Transverse colon (tissue), 4 donors: ENCODE results near the gene TXNRD3. TPM values are rescaled to one million over a fixed set of nuclear protein-coding genes. Genes with fewer than 3 reads are reported as not detected.

Source experiments
- DNase-seq: peaks from one replicate; pipeline ENCODE4 v3.0.0-alpha.2; 2019
- H3K27ac ChIP-seq, 4 donors: fragments of 200-600 bp; sonication (generic); 2 replicates each; pipeline ENCODE4 v1.5.1; 2016 to 2018; ENCODE audit warnings: inconsistent platforms in 4 of 4
- H3K27me3 ChIP-seq: fragments of 200-600 bp; sonication (generic); 2 replicates; pipeline ENCODE4 v1.5.1; 2017; ENCODE audit warnings: inconsistent platforms
- H3K36me3 ChIP-seq, 4 donors: fragments of 200-600 bp; sonication (generic); 2 replicates each; pipeline ENCODE4 v1.5.1; 2017 to 2019; ENCODE audit warnings: inconsistent platforms in 4 of 4
- H3K4me1 ChIP-seq, 4 donors: fragments of 200-600 bp; sonication (generic); 2 replicates each; pipeline ENCODE4 v1.5.1; 2017 to 2020; ENCODE audit warnings: inconsistent platforms in 4 of 4
- H3K4me3 ChIP-seq, 4 donors: fragments of 200-600 bp; sonication (generic); 1 replicate in 1 of 4; 2 replicates in 3 of 4; pipeline versions ENCODE4 v1.5.1 to v1.6.1; 2017 to 2019; ENCODE audit warnings: inconsistent platforms in 4 of 4
- H3K9me3 ChIP-seq, 2 donors: fragments of 200-600 bp; sonication (generic); 2 replicates each; pipeline ENCODE4 v1.5.1; 2017 to 2019; ENCODE audit warnings: inconsistent platforms in 2 of 2
- CTCF ChIP-seq, 5 experiments: fragments of 200-600 bp in 3 of 5; fragments of 450-650 bp in 2 of 5; sonication (generic) in 3 of 5; IDR thresholded peaks; 1 replicate in 2 of 5; 2 replicates in 3 of 5; pipeline ENCODE4 v1.5.1; 2016 to 2017; ENCODE audit warnings: antibody characterized with exemption in 5 of 5, inconsistent platforms in 3 of 5, mild to moderate bottlenecking in 2 of 5, moderate library complexity in 1 of 5
- EP300 ChIP-seq: sonication (generic); formaldehyde crosslinking; IDR thresholded peaks from one replicate; pipeline ENCODE4 v1.6.1; 2017; ENCODE audit warnings: antibody characterized with exemption, low read depth
- POLR2A ChIP-seq: fragments of 450-650 bp; IDR thresholded peaks from one replicate; pipeline ENCODE4 v1.6.1; 2016; ENCODE audit warnings: antibody characterized with exemption, mild to moderate bottlenecking, moderate library complexity
- POLR2AphosphoS5 ChIP-seq, 3 donors: sonication (generic); formaldehyde crosslinking; IDR thresholded peaks; one replicate each; pipeline ENCODE4 v1.6.1; 2016; ENCODE audit warnings: antibody characterized with exemption in 3 of 3
- WGBS, 2 donors: methylation state at CpG; one replicate each; pipeline ENCODE4 v1.1.5; 2018; ENCODE audit warnings: low coverage in 1 of 2; 5-methylcytosine and 5-hydroxymethylcytosine counted together
- in situ Hi-C, 4 donors: fragments of 200-750 bp; cut with MboI; loops; one replicate each; pipeline versions ENCODE4 v1.15.0 to v1.15.1; 2017; ENCODE audit warnings: low sequenced_read_pairs in 3 of 4, low pct_ligation_motif_present in 1 of 4, low pct_unique_long_range_greater_than_20kb in 1 of 4
- intact Hi-C: fragments of 100-400 bp; cut with DNase I; formaldehyde crosslinking; loops from one replicate; pipeline ENCODE4 v1.15.1; 2023; ENCODE audit warnings: low total_unique reads
- total RNA-seq, 4 donors: library from RNA; depleted of rRNA; stranded (reverse); fragments of >200 nt; gene quantifications; one replicate each; pipeline ENCODE4 v1.1.0, GENCODE V29; 2016

Gene TXNRD3
- total RNA-seq, 4 donors from 2014 or later, result 2.0 to 6.4 (median 3.5) TPM

GRCh38 chr3:126682009-126682408 lies 27.1 kb upstream of the TXNRD3 start:
- WGBS, 2 donors, result 100% methylated on average over 2 of the region's 2 CpGs; no CpG with 5 or more reads in 1 of the 2 donors
- Histone ChIP-seq H3K4me3 (no peak overlapping the region), H3K4me1 (peaks cover 0 to 7% (median 5%) of the 10 kb centered on the region in 4 donors), H3K27ac (no peak overlapping the region), H3K36me3 (no peaks in the 10 kb centered on the region), H3K27me3 (peaks cover 18% of the 10 kb centered on the region), H3K9me3 (no peaks in the 10 kb centered on the region)
- no peak for TF ChIP-seq POLR2A
- TF ChIP-seq CTCF (IDR thresholded peaks at IDR 0.05), result no peak
- no peak for TF ChIP-seq POLR2AphosphoS5 (IDR thresholded peaks at IDR 0.05)
- no peak for TF ChIP-seq EP300
- DNase-seq, result no peak
- intact Hi-C loops, result loop anchor here (5.0 kb wide), 1 partner anchor 775 kb away; no protein-coding TSS in a partner anchor
- in situ Hi-C loops, result loop anchor here in 2 of 4 donors (10.0 to 25.0 kb wide), 3 partner anchors 780 to 863 kb away; no protein-coding TSS in a partner anchor

- in situ Hi-C loops, result loop anchor here in 2 of 4 donors (10.0 to 25.0 kb wide), 3 partner anchors 782 to 864 kb away; no protein-coding TSS in a partner anchor
- Histone ChIP-seq H3K27me3 (peaks cover 24% of the 10 kb centered on the region), H3K27ac (no peak overlapping the region), H3K9me3 (no peaks in the 10 kb centered on the region), H3K4me3 (no peak overlapping the region), H3K4me1 (peaks cover 0 to 7% (median 5%) of the 10 kb centered on the region in 4 donors), H3K36me3 (no peaks in the 10 kb centered on the region)
- no peak for DNase-seq
- TF ChIP-seq EP300 (no peak), POLR2AphosphoS5 (IDR thresholded peaks at IDR 0.05) (no peak), POLR2A (no peak), CTCF (IDR thresholded peaks at IDR 0.05) (no peak)
- 88 to 93% methylated on average over 3 to 4 of the region's 4 CpGs for WGBS, 2 donors
- intact Hi-C loops, result loop anchor here (5.0 kb wide), 1 partner anchor 777 kb away; no protein-coding TSS in a partner anchor
These were observed 25.7 kb upstream of the TXNRD3 start for GRCh38 chr3:126680667-126681055.

GRCh38 chr3:126679831-126680666 lies 25.1 kb upstream of the TXNRD3 start:
- in situ Hi-C loops (loop anchor here in 2 of 4 donors (10.0 to 25.0 kb wide), 3 partner anchors 782 to 865 kb away; no protein-coding TSS in a partner anchor), intact Hi-C loops (loop anchor here (2.0 to 5.0 kb wide), 2 partner anchors 777 to 867 kb away; no protein-coding TSS in a partner anchor)
- no peak for DNase-seq
- Histone ChIP-seq H3K9me3 (no peaks in the 10 kb centered on the region), H3K27ac (no peak overlapping the region), H3K36me3 (no peaks in the 10 kb centered on the region), H3K4me1 (peaks cover 0 to 7% (median 5%) of the 10 kb centered on the region in 4 donors), H3K27me3 (peaks cover 24% of the 10 kb centered on the region), H3K4me3 (no peak overlapping the region)
- no peak for TF ChIP-seq EP300
- TF ChIP-seq POLR2A, result no peak
- no peak for TF ChIP-seq CTCF (IDR thresholded peaks at IDR 0.05)
- no peak for TF ChIP-seq POLR2AphosphoS5 (IDR thresholded peaks at IDR 0.05)
- 78 to 87% methylated on average over 7 to 11 of the region's 11 CpGs for WGBS, 2 donors

DNA sequence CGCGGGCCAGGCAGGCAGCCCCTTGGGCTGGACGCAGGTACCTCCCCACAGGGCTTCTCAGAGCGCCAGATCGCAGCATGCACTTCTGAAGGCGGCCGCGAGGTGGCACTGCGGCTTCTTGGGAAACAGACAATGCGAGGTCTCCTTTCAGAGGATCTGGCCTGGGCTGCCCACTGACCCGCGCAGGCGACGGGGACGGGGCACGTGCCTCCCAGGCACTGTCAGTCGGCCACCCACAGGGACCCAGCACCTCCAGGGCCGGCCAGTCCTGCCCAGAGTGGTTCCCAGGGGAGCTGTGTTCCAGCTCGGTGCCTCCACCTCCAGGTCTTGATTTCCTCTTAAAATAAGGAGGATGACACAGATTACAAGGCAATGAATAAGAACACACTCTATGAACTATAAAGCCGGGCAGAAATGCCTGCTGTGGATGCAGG lies 24.4 kb upstream of the TXNRD3 start:
- peaks cover 24% of the 10 kb centered on the region for H3K27me3 ChIP-seq
- TF ChIP-seq POLR2AphosphoS5 (IDR thresholded peaks at IDR 0.05) (no peak), CTCF (IDR thresholded peaks at IDR 0.05) (peak; percentile 88 to 99 (median 98)), POLR2A (no peak)
- no peaks in the 10 kb centered on the region for H3K36me3 ChIP-seq
- peaks cover 0 to 7% (median 5%) of the 10 kb centered on the region in 4 donors for H3K4me1 ChIP-seq
- intact Hi-C loops (loop anchor here (2.0 kb wide), 1 partner anchor 867 kb away; no protein-coding TSS in a partner anchor), in situ Hi-C loops (loop anchor here in 2 of 4 donors (25.0 kb wide), 2 partner anchors 783 to 858 kb away; no protein-coding TSS in a partner anchor)
- H3K4me3 ChIP-seq, result no peak overlapping the region
- 5% methylated on average over 20 of the region's 20 CpGs; no CpG with 5 or more reads in 1 of the 2 donors for WGBS, 2 donors
- H3K27ac ChIP-seq, result no peak overlapping the region
- peaks cover 0 to under 1% of the 10 kb centered on the region in 2 donors for H3K9me3 ChIP-seq
- DNase-seq, result peak; percentile 83
